ENCODE data around the gene BCAS1.
"Not testable (repeated sequence)": the region's sequence is repeated elsewhere in the genome, so short reads cannot be mapped to it uniquely, and the experiment has no call there.

Gene BCAS1

DNA sequence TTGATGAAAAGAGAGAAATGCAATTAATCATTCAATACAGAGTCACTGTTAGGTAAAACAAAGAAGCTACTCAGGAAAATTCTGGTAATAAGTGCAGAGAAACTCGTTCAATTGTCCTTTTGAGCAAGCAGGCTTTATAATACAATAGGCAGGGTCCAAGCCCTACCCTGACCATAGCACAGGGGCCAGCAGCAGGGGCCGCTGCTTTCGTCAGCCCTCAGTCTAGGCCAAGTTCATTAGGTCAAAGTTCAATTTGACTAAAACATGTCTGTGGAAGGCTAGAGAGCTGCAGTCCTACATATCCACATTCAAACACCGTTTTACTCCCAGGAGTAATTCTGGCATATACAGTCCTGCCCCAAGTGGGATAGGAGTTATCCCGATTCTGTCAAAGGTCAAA, 94.6 kb downstream of the BCAS1 start:
- TF ChIP-seq, protein P1, sequence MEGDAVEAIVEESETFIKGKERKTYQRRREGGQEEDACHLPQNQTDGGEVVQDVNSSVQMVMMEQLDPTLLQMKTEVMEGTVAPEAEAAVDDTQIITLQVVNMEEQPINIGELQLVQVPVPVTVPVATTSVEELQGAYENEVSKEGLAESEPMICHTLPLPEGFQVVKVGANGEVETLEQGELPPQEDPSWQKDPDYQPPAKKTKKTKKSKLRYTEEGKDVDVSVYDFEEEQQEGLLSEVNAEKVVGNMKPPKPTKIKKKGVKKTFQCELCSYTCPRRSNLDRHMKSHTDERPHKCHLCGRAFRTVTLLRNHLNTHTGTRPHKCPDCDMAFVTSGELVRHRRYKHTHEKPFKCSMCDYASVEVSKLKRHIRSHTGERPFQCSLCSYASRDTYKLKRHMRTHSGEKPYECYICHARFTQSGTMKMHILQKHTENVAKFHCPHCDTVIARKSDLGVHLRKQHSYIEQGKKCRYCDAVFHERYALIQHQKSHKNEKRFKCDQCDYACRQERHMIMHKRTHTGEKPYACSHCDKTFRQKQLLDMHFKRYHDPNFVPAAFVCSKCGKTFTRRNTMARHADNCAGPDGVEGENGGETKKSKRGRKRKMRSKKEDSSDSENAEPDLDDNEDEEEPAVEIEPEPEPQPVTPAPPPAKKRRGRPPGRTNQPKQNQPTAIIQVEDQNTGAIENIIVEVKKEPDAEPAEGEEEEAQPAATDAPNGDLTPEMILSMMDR (IDR thresholded peaks at IDR 0.05), result no peak
- no peak for DNase-seq
- Mint-ChIP-seq H3K4me3 (no peak overlapping the region), H3K27ac (no peak overlapping the region), H3K4me1 (no peaks in the 10 kb centered on the region), H3K9me3 (peaks cover 22% of the 10 kb centered on the region), H3K27me3 (ENCODE audit: low read depth, poor library complexity) (peaks cover 4% of the 10 kb centered on the region), H3K36me3 (ENCODE audit: low read depth) (no peaks in the 10 kb centered on the region)

DNA sequence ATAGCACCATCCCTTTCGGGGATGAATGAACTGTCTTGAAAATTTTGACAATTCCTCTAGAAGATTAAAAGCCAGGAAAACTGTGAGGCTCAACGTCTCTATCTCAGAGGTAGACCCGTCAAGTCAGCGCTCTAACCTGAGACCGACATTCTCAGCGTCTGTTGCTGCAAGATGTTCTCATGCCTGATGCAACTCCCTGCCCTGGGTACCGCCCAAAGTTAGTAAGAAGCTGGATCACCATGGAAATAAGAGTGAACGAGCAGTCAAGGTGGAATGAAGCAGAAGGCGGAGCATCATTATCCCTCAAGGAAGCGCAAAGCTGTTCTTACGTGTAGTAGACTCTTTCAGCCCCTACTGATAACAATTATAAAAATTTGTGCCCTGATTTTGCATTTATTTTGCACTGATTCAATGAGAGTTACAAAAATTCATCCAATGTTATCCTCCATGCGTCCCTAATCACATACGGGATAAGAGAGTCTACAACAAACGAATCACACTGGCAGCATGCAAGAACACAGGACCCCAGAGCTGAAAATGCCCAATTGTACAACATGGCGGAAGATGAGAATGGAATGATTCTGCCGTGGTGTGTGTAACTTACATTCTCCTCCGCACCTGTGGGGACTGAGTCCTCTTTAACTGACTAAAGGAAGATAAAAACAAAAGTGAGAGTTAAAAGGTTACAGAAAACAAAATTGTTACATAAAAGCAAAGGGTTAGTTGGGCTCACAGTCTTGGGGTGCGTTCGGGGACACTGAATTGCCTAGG, 95.4 kb downstream of the BCAS1 start:
- Mint-ChIP-seq H3K27me3 (ENCODE audit: low read depth, poor library complexity) (peaks cover 4% of the 10 kb centered on the region), H3K4me3 (no peak overlapping the region), H3K36me3 (ENCODE audit: low read depth) (no peaks in the 10 kb centered on the region), H3K4me1 (no peaks in the 10 kb centered on the region), H3K27ac (no peak overlapping the region), H3K9me3 (peaks cover 21% of the 10 kb centered on the region)
- TF ChIP-seq, protein P1 (IDR thresholded peaks at IDR 0.05), result no peak
- DNase-seq, result no peak

DNA sequence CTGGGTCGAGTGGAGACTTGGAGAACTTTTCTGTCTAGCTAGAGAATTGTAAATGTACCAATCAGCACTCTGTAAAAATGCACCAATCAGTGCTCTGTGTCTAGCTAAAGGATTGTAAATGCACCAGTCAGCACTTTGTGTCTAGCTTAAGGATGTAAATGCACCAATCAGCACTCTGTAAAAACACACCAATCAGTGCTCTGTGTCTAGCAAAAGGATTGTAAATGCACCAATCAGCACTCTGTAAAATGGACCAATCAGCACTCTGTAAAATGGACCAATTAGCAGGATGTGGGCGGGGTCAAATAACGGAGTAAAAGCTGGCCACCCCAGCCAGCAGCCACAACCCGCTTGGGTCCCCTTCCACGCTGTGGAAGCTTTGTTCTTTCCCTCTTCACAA, 96.5 kb downstream of the BCAS1 start:
- not testable (repeated sequence) for H3K27me3 Mint-ChIP-seq (ENCODE audit: low read depth, poor library complexity); H3K4me1 Mint-ChIP-seq; H3K36me3 Mint-ChIP-seq (ENCODE audit: low read depth); DNase-seq; H3K4me3 Mint-ChIP-seq; H3K27ac Mint-ChIP-seq
- peaks cover 21% of the 10 kb centered on the region for H3K9me3 Mint-ChIP-seq

DNA sequence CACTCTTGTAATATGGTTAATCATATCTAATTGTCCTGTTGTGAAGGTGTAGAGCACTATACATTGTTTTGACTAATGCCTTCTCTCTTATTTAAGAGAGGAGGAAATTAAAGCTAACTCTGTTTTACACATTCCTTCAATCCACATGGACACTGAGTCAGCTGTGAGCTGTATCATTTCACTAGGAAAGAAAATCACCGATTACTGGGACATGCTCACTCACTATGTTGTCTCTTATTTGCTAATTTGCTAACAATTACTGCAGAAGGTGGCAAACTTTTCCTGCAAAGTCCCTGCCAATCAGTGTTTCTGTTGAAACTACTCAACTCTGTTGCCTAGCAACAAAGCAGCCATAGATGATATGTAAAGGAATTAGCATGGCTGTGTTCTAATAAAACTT, 98.2 kb downstream of the BCAS1 start:
- no peak overlapping the region for H3K27ac Mint-ChIP-seq
- TF ChIP-seq, protein P1 (IDR thresholded peaks at IDR 0.05), result no peak
- H3K36me3 Mint-ChIP-seq (ENCODE audit: low read depth), result no peaks in the 10 kb centered on the region
- H3K9me3 Mint-ChIP-seq, result peaks cover 19% of the 10 kb centered on the region
- DNase-seq, result no peak
- peaks cover 4% of the 10 kb centered on the region for H3K4me1 Mint-ChIP-seq
- no peak overlapping the region for H3K4me3 Mint-ChIP-seq
- H3K27me3 Mint-ChIP-seq (ENCODE audit: low read depth, poor library complexity), result peaks cover 4% of the 10 kb centered on the region

DNA sequence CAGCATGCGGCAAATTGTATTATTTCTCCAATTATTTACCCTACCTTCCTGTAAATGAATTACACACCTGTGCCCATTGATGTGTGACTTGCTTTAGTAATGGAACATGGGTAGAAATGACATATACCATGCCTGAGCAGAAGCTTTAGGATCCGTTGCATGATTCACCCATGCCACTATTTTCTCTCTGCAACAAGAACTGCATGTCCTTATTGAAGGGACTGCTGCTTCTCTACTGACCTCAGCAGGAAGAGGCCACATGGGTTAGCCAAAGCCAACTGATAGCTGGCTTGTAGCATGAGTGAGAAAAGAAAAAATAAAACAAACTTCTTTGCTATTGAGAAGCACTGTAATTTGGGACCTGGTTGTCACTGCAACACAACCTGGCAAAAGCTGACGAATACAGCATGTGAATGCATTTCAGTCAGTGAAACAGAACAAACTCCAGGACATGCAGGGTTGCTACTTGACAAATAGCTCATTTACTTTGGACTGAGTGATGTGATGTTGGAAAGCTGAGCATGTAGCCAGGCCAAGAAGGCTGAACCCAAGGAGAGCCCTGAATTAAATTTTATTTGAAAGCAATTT, 99.2 kb downstream of the BCAS1 start:
- Mint-ChIP-seq H3K36me3 (ENCODE audit: low read depth) (no peaks in the 10 kb centered on the region), H3K27ac (no peak overlapping the region), H3K4me1 (peaks cover 4% of the 10 kb centered on the region), H3K9me3 (peaks cover 13% of the 10 kb centered on the region), H3K27me3 (ENCODE audit: low read depth, poor library complexity) (no peaks in the 10 kb centered on the region), H3K4me3 (no peak overlapping the region)
- DNase-seq, result no peak
- TF ChIP-seq, protein P1 (IDR thresholded peaks at IDR 0.05), result no peak

DNA sequence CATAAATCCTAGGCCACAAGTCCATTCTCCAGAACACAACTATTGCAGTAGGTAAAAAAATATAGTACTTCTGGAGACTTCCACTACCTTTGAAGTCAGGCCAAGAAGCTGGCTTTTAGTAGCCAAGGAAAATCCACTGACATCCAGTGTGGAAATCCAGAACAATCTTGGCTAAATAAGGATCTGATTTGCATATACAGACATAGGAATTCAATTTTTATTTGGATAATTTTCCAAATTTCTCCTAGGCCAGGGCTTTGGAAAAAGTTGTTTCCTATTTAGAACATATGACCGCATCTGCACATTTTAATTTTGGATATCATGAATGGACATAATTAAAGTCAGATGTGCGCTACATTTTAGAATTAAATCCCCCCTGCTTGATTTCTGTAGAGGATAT, 100.2 kb downstream of the BCAS1 start:
- Mint-ChIP-seq H3K36me3 (ENCODE audit: low read depth) (no peaks in the 10 kb centered on the region), H3K4me1 (peaks cover 4% of the 10 kb centered on the region), H3K27me3 (ENCODE audit: low read depth, poor library complexity) (no peaks in the 10 kb centered on the region), H3K9me3 (peaks cover 13% of the 10 kb centered on the region), H3K27ac (no peak overlapping the region), H3K4me3 (no peak overlapping the region)
- no peak for DNase-seq
- TF ChIP-seq, protein P1 (IDR thresholded peaks at IDR 0.05), result no peak
